Measurements from ENCODE around the gene HDGFL3.
"Not testable (repeated sequence)": the region's sequence is repeated elsewhere in the genome, so short reads cannot be mapped to it uniquely, and the experiment has no call there.

The HDGFL3 gene

GRCh38 chr15:83094583-83094982, 113.0 kb downstream of the HDGFL3 start:
- no peak for DNase-seq

GRCh38 chr15:83092309-83092976, 115.2 kb downstream of the HDGFL3 start:
- no peak for DNase-seq

- DNase-seq = not testable (repeated sequence)
Measured at GRCh38 chr15:83091965-83092308, 115.7 kb downstream of the HDGFL3 start.

- DNase-seq = no peak
Measured at GRCh38 chr15:83090465-83090864, 117.2 kb downstream of the HDGFL3 start.

- DNase-seq = no peak
Measured at GRCh38 chr15:83088876-83089275, 118.7 kb downstream of the HDGFL3 start.

- no peak for DNase-seq
Measured at GRCh38 chr15:83087576-83087975, 120.0 kb downstream of the HDGFL3 start.

GRCh38 chr15:83085864-83086552, 121.6 kb downstream of the HDGFL3 start:
- not testable (repeated sequence) for DNase-seq

- not testable (repeated sequence) for DNase-seq
Measured at GRCh38 chr15:83085461-83085860, 122.2 kb downstream of the HDGFL3 start.

- no peak for DNase-seq
Measured at GRCh38 chr15:83082730-83083386, 124.8 kb downstream of the HDGFL3 start.

- no peak for DNase-seq
Measured at GRCh38 chr15:83081256-83082014, 126.2 kb downstream of the HDGFL3 start.

GRCh38 chr15:83078712-83079111, 128.9 kb downstream of the HDGFL3 start:
- no peak for DNase-seq

Measured in activated CD4-positive, CD25-positive, alpha-beta regulatory T cell treated with anti-CD3 and anti-CD28 coated beads, Interleukin-2, amount 50 U/mL, for 72 hours (primary cell).